Heart left ventricle (tissue), 13 donors: Measurements from ENCODE around the gene VPS54.

Experiments used
- POLR2A ChIP-seq, 2 donors: fragments of 450-650 bp; IDR thresholded peaks; one replicate each; pipeline ENCODE4 v1.6.1; 2017; ENCODE audit warnings: antibody characterized with exemption in 2 of 2, mild to moderate bottlenecking in 2 of 2, moderate library complexity in 2 of 2
- TF ChIP-seq, protein P1 (sequence below), 12 donors: fragments of 200-600 bp; sonication (generic) in 4 of 12; IDR thresholded peaks; one replicate each; pipeline versions ENCODE4 v1.5.0 to v1.8.0; 2018 to 2022; ENCODE audit warnings: antibody characterized with exemption in 12 of 12, mild to moderate bottlenecking in 5 of 12
- donor health status: ischemic (EF 13 %, LVEDD 7.1; RV severe dilation, severe dysfunction).
- donor health status: DM: no; HTN: yes; CAD: no.
- donor health status: DM: no; HTN: no; CAD: no.
- donor health status: ischemic (EF 25% LVEDD 6.9; RV normal size, moderate dysfunction).
- donor health status: ischemic (EF 25% LVEDD 5.7; RV mildly dilated, moderate dysfunction).
- donor health status: ischemic (EF 35%, LVEDD 5.7; RV mildly dilated, moderate dysfunction).
- donor health status: nonischemic (EF 11% LVEDD 7.7; RV severe dilation, severe dysfunction).
- donor health status: DM: yes; HTN: yes; CAD: no.
- donor health status: PGD.
- donor health status: ischemic (EF 29% LVEDD 5.4; RV normal size, mild dysfunction).
- donor health status: nonischemic (EF 23%, LVEDD 6.1; RV moderate dilation, normal function).

DNA sequence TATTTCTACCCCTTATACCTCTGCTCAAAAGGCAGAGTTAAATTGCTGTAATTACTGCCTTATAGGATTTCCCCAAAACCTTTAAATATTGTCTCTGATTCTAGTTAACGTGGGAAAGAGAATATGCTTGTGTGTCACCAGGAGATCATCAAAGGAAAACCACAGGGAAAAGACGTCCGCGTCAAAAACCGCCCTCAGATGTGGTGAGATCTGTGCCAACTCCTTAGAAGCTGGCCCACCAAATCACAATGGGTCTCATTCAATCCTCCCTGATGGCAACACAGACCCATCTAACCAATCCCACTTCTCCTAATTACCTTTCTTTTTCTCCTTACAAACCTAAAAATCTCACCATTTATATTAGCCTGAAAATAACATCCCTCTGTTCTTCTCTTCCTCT is 25.4 kb downstream of the VPS54 start:
- TF ChIP-seq, protein P1, sequence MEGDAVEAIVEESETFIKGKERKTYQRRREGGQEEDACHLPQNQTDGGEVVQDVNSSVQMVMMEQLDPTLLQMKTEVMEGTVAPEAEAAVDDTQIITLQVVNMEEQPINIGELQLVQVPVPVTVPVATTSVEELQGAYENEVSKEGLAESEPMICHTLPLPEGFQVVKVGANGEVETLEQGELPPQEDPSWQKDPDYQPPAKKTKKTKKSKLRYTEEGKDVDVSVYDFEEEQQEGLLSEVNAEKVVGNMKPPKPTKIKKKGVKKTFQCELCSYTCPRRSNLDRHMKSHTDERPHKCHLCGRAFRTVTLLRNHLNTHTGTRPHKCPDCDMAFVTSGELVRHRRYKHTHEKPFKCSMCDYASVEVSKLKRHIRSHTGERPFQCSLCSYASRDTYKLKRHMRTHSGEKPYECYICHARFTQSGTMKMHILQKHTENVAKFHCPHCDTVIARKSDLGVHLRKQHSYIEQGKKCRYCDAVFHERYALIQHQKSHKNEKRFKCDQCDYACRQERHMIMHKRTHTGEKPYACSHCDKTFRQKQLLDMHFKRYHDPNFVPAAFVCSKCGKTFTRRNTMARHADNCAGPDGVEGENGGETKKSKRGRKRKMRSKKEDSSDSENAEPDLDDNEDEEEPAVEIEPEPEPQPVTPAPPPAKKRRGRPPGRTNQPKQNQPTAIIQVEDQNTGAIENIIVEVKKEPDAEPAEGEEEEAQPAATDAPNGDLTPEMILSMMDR (IDR thresholded peaks at IDR 0.05): no peak
- TF ChIP-seq POLR2A (IDR thresholded peaks at IDR 0.05): no peak
